CD4-positive, alpha-beta T cell treated with Interleukin-15 for 1 hour (primary cell): ENCODE measurements around the gene OR2T3.
A peak's percentile ranks its signal among the peaks of the same experiment; 100 is the strongest.
"Not testable (repeated sequence)": the region's sequence is repeated elsewhere in the genome, so short reads cannot be mapped to it uniquely, and the experiment has no call there.

Experiments
- DNase-seq: peaks from one replicate; pipeline ENCODE4 v3.0.0-alpha.2; 2020

Gene OR2T3

GRCh38 chr1:248475660-248476059 lies 2.5 kb downstream of the OR2T3 start:
- not testable (repeated sequence) for DNase-seq

DNA sequence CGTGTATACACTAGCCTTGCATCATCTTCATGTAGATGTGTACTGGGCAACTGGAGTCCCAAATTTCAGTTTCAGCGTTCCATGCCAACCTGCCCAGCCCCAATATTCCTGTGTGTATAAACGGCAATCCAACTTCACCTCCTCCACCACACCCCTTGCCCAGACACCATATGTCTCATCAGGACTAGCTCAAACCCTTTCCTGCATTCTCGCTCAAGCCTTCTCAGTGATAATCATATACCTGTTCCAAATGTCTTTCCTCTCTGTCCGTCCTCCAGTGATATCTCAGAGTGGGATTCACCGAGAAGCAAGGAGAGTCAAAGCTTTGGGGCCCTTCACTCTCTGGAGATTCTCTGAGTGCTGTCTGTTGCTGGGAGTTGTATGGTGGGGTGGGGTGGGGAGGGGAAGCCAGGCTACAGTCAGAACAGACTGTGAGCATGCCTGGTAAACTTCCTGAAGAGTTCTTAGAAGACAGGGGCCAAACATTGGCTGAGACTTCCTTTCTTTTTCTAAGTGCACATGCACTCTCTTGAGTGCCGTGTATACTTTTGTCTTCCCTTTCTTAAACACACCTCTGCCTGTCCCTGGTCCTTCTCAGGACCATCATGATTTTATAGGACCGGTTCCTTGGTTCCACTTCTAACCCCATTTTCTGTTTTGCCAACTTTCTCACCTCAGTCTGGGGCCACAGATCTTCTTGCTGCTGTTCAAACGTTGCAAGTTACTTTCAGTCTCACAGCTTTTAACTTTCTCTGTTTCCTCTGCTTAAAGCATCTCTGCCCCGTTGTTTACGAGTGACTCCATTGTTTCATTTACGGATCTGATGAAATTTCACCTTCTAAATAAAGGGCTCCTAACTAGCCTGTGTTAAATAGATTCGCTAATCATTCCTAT lies 8.8 kb downstream of the OR2T3 start:
- peak; percentile 16 for DNase-seq

DNA sequence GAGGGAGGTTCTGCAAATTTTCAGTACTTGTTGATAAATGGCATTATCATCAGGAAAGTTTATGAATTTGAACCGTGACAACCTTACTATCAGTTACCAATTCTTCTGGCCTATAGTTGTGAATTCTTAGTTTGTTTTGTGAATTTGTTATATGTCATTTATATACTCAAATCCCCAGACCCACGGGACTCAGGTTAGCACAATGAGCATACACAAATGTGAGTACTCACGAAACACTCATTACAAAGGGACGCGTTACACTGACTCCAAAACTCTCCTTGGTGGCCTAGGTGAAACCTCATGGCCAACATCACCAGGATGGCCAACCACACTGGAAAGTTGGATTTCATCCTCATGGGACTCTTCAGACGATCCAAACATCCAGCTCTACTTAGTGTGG lies 15.1 kb downstream of the OR2T3 start, which contains the start of gene OR2T5:
OR2T5 (plus strand) TSS at position 301 of the 400 bp plus-strand sequence; CDS start at position 301, 0 bp downstream.
- not testable (repeated sequence) for DNase-seq

DNA sequence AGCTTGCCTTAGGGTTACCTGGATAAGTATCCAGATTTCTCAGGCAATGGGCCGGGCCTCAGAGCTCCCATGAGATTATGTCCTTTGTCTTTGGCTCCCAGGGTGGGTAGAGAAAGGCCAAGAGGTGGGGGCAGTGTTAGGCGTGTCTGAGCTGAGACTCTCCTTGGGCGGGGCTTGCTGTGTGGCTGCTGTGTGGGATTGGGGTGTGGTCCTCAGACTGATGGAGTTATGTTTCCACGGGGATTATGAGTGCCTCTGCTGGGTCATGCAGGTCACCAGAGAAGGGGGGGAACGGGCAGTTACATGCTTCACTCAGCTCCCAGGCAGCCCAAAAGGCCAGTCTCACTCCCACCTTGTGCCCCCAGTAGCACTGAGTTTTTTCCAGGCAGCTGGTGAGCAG lies 23.5 kb downstream of the OR2T3 start:
- not testable (repeated sequence) for DNase-seq

GRCh38 chr1:248500305-248501035 lies 27.3 kb downstream of the OR2T3 start:
- DNase-seq: not testable (repeated sequence)

- DNase-seq: not testable (repeated sequence)
Observed at GRCh38 chr1:248507773-248508172, 34.6 kb downstream of the OR2T3 start, which contains the start of gene OR2G6. Gene OR2G6, plus strand, starts transcription at chr1:248508073. Its CDS starts 13,574 bp downstream, at chr1:248521647.

DNA sequence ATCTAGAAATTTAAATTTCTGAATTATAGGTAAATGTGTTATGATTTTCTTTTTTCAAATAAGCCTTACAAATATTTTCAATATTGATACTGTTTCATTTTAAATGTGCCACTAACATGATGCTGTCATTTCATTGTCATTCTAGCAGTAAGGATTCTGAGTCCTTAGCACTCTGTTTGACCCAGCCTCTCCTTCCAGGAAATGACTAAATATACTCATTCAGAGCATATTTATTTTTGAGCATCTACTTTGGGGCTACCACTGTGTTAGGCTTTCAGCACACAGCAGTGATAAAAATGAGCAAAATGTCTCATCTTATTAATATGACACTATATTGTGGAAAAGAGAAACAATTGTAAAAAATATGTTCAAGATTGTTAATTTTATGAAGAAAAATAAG lies 37.1 kb downstream of the OR2T3 start:
- DNase-seq: not testable (repeated sequence)

- DNase-seq: no peak
Observed at GRCh38 chr1:248521856-248522255, 48.7 kb downstream of the OR2T3 start.
